GM13976 (cell line): ENCODE data around the gene PAX1.

Experiments
- DNase-seq: peaks from one replicate; pipeline ENCODE4 v3.0.0; 2012; ENCODE audit warnings: low spot score
- in situ Hi-C: fragments of 300-500 bp; cut with MboI; formaldehyde crosslinking; loops from one replicate; pipeline ENCODE4 v1.12.0; 2022; ENCODE audit warnings: low sequenced_read_pairs, mixed read lengths, inconsistent platforms; ENCODE audit not compliant: unreplicated experiment
- TF ChIP-seq, protein P1 (sequence below): IDR thresholded peaks from 2 replicates; pipeline ENCODE4 v1.5.1; 2012; ENCODE audit warnings: borderline replicate concordance, mild to moderate bottlenecking; ENCODE audit not compliant: insufficient read depth; ENCODE audit errors: extremely low read depth, missing control alignments, control extremely low read depth

PAX1 gene

DNA sequence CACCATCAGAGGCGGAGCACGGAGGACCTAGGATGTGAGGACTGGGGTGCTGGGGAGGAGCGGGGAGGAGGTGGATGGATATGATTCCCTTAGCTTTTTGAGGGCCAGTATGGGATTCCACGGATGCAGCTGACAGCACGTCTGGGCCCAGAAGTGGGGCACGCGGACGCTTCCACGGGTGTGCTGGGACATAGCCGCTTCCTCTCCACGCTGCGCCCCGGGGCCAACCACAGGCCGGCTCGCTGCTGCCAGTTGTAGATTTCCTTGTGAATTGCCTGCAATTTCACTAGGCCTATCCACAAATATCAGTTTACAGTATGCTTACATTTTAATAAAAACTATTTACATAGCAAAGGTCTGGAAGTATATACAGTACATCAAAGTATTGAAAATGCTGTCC, 23.9 kb downstream of the PAX1 start:
- TF ChIP-seq, protein P1, sequence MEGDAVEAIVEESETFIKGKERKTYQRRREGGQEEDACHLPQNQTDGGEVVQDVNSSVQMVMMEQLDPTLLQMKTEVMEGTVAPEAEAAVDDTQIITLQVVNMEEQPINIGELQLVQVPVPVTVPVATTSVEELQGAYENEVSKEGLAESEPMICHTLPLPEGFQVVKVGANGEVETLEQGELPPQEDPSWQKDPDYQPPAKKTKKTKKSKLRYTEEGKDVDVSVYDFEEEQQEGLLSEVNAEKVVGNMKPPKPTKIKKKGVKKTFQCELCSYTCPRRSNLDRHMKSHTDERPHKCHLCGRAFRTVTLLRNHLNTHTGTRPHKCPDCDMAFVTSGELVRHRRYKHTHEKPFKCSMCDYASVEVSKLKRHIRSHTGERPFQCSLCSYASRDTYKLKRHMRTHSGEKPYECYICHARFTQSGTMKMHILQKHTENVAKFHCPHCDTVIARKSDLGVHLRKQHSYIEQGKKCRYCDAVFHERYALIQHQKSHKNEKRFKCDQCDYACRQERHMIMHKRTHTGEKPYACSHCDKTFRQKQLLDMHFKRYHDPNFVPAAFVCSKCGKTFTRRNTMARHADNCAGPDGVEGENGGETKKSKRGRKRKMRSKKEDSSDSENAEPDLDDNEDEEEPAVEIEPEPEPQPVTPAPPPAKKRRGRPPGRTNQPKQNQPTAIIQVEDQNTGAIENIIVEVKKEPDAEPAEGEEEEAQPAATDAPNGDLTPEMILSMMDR, result no peak
- in situ Hi-C loops, result no loop called here
- no peak for DNase-seq

- in situ Hi-C loops, result no loop called here
- DNase-seq, result no peak
- TF ChIP-seq, protein P1, result no peak
Observed at GRCh38 chr20:21739161-21739560, 33.7 kb downstream of the PAX1 start.

GRCh38 chr20:21739682-21740081, 34.2 kb downstream of the PAX1 start:
- no peak for DNase-seq
- TF ChIP-seq, protein P1, result no peak
- in situ Hi-C loops, result no loop called here

DNA sequence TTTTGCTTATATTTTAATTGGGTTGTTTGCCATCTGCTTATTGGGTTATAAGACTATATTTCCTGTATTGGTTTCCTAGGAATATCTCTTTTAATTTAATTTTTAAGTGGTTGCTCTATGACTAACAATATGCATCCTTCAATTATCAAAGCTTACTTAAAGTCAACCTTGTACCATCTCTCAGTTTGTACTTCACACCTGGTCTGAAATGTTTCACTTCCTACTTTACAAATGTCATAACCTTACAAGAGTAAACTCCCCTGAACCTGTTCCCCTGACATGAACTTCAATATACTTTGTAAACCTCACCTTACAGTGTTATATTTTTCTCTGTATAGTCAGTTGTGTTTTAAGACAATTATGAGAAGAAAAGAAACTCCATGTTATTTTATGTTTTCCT, 35.8 kb downstream of the PAX1 start:
- in situ Hi-C loops, result no loop called here
- TF ChIP-seq, protein P1, result no peak
- DNase-seq, result no peak

GRCh38 chr20:21762646-21763045, 57.2 kb downstream of the PAX1 start:
- DNase-seq, result no peak
- in situ Hi-C loops, result no loop called here
- TF ChIP-seq, protein P1, result no peak

GRCh38 chr20:21767200-21767738, 61.8 kb downstream of the PAX1 start:
- in situ Hi-C loops, result no loop called here
- no peak for DNase-seq
- TF ChIP-seq, protein P1, result no peak

DNA sequence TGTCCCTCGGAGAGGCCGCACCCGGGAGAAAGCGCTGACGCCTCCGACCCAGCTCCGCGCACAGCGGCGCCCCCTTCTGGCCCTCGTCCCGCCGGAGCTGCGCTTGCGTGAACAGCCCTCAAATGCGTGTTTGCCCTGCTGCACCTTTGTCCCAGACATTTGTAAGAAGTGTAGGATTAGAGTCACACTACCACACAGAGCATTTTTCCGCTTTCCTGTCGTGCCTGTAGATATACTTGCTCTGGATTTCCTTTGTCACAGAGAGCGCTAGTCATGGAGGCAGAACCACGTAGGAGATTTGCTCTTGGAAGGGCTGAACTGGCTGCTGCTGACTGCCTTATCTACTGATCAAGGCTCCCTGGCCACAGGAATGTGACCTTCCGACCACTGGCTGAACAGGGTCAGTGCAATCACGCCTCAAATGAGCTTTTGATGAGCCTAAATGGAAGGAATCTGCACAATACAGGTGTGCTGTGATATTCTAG, 62.3 kb downstream of the PAX1 start:
- DNase-seq, result no peak
- in situ Hi-C loops, result no loop called here
- TF ChIP-seq, protein P1, result no peak
